ENCODE data around the gene FIBCD1.

FIBCD1 gene

DNA sequence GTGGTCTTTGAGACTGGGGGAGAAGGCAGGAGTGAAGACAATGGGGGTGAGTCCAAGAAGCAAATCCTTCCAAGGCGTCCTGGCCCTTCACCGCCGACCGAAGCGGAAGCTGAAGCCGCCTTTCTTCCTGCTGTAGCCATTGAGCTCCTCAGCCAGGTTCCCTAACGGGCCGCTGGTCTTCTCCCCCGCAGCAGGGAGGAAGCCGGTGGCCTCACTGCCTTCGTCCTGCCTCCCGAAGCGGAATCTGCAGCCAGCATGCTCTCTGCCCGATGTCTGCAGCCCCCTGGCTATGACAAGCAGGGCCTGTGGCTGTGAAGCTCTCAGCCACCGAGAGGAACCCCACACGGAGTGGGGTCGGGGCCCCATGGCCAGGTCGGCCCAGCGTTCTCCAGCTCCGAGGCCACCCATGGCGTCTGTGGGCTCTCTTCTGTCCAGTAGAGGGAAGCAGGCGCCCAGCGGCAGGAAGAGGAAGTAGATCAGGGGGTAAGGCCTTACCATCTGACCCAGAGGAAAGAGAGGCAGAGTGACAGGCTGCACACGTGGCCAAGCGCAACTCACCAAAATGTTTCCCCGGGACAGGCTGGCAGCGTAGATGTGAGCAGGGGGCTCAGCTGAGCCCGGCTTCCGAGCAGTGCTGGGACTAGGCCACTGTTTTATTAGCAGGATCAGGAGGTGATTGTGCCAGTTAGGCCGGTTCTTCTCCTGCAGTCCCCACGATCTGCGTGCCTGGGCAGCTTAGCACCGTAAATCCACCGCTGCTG is 45.5 kb downstream of the FIBCD1 start:
- no peak for DNase-seq

- no peak for DNase-seq
These were observed 46.4 kb downstream of the FIBCD1 start for GRCh38 chr9:130892477-130893304.

DNA sequence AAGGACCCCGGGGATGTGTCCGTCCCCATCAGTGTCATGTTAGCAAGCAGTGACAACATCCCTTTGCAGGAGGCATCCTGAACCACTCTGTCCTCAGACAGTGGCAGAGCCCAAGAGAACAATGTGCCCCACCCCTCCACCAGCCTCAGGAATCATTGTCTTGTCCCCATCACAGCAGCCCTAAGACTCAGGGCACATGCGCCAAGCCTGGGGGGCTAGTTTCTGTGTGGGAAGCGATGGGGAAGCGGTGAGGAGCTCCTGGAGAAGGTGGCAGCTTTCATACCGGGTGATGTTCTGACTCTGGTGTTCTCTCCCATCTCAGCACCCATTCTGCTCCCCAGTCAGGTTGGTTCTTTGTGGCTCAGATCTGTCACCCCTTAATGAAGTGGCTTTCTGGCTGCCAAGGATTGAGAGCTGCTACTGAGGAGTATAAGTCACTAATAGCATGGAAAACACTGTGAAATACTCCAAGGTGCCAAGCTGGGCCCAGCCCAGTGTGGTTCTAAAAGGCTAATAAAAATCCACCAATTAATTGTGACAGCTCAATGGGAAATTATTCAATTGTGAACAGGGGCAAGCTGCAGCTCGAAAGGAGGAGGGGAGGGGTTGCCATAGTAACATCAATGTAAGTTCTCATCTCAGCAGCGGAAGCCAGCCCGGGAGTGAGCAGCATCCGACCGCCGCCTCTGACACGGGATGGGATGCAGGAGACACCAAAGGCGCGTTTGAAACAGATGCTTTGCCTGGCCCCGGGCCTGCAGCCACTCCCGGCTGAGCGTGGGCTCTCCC is 47.2 kb downstream of the FIBCD1 start:
- DNase-seq = no peak

DNA sequence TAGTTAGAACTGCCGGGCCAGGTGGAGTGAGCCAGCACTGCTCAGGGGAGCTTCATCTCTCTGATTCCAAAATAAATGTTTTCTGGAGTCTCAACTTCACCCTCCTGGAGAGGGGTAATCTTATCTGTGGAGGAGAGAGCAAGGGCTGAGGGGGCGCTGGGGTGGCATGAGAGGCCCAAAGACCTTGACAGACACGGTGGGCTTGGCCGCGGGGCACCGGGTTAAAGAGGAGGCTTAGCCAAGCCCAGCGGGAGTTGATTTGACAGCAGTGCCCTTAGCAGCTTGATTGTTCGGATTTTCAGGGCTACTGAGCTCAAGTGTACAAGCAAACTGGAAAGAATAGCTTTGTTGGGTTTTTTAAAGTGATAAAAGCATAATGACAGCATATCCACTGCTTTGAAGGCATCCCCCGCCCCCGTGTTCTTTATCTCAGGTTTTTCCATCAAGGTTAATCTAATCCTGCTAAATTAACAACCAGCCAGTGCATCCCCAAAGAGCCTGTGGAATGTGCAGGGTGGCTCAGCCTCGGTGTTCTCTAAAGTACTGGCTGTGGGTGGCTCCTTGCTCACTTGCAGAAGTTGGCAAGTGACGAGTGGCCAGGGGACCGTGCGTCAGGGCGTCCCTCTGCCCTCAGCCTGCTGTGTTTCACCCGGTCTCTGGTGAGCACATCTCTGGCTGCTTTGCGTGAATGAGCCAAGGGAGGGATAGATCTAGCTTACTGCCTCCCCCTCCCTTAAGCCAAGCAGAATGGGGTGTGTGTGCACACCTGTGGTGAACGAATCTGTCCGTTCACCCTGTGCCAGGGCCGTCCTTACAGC is 48.0 kb downstream of the FIBCD1 start:
- DNase-seq = no peak

DNA sequence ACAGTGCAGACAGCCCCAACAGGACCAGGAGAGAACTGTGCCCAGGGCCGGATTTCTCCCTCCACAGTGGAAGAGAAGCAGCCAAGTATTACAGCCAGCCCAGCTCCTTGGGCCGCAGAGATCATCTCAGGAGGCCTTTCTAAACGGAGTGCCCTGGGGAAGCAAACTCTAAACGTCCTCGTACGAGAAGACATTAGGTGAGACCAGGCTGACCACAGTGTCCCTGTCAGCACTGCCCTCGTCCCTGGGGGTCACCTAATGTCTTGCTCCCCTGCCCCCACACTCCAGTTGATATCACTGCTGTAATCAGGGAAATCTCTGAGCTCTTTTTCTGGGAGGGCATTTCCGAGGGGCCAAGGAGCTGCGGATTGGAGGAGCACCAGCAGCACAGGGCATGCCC is 48.9 kb downstream of the FIBCD1 start:
- DNase-seq = no peak

DNA sequence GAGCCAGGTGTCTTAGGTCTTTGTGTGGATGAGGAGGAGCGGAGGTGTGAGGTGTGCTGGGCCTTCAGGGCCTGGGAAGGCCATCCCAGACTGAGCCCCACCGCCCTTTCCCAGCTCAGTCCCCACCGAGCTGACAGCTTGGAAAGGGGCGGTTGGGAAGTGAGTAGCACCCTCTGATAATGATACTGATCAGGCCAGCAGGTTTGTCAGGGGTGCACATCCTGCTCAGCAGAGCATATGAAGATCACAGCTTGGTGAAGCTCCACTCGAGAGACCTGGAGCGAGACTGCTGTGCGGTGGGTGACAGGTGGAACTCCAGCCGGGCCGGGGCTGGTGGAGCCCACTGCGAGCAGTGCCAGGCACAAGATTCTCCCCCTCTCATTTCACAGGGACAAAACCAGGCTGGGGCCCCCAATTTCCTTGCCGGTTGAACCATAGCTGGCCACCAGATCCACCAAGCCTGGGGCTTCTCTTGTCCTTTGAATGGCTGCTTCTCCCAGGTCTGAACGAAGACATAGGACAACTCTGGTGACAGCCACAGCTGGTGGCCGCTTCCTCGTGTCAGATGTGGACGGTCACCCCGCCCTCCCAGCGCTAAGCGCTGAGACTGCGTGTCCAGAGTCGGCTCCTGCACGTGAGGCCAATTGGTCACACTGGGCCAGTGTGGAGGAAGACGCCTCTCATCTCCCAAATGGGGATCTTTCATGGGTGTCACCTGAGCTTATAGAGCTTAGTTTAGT is 50.7 kb downstream of the FIBCD1 start:
- no peak for DNase-seq

DNA sequence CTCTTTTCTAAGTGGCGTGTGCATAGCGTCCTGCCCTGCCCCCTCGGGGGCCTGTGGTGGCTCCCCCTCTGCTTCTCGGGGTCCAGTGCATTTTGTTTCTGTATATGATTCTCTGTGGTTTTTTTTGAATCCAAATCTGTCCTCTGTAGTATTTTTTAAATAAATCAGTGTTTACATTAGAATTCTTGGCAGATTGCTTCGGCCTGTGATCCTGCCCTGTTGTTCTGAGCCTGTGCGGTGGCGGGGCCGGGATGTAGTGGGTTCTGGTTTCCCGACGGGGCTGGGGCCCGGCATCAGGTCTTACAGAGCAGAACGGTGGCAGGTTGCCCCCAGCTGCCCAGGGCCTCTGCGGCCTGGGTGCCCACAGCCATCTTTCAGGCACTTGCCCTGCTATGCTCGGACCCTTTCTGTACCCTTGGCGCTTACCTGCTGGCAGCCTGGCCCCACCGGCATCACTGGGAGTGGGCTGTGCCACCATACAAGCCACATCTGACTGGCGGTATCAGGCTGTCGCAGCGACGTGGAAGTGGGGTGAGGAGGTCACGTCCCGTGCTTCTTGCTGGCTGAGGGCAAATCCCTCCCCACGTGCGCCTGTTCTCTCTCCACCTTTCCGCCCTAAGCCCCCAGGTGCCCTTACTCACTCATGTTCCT is 51.4 kb downstream of the FIBCD1 start:
- no peak for DNase-seq

GRCh38 chr9:130886981-130887380 is 52.1 kb downstream of the FIBCD1 start:
- no peak for DNase-seq

DNA sequence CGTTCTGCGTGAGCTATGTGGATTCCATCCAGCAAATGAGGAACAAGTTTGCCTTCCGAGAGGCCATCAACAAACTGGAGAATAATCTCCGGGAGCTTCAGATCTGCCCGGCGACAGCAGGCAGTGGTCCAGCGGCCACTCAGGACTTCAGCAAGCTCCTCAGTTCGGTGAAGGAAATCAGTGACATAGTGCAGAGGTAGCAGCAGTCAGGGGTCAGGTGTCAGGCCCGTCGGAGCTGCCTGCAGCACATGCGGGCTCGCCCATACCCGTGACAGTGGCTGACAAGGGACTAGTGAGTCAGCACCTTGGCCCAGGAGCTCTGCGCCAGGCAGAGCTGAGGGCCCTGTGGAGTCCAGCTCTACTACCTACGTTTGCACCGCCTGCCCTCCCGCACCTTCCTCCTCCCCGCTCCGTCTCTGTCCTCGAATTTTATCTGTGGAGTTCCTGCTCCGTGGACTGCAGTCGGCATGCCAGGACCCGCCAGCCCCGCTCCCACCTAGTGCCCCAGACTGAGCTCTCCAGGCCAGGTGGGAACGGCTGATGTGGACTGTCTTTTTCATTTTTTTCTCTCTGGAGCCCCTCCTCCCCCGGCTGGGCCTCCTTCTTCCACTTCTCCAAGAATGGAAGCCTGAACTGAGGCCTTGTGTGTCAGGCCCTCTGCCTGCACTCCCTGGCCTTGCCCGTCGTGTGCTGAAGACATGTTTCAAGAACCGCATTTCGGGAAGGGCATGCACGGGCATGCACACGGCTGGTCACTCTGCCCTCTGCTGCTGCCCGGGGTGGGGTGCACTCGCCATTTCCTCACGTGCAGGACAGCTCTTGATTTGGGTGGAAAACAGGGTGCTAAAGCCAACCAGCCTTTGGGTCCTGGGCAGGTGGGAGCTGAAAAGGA is 53.3 kb downstream of the FIBCD1 start:
- DNase-seq = no peak

DNA sequence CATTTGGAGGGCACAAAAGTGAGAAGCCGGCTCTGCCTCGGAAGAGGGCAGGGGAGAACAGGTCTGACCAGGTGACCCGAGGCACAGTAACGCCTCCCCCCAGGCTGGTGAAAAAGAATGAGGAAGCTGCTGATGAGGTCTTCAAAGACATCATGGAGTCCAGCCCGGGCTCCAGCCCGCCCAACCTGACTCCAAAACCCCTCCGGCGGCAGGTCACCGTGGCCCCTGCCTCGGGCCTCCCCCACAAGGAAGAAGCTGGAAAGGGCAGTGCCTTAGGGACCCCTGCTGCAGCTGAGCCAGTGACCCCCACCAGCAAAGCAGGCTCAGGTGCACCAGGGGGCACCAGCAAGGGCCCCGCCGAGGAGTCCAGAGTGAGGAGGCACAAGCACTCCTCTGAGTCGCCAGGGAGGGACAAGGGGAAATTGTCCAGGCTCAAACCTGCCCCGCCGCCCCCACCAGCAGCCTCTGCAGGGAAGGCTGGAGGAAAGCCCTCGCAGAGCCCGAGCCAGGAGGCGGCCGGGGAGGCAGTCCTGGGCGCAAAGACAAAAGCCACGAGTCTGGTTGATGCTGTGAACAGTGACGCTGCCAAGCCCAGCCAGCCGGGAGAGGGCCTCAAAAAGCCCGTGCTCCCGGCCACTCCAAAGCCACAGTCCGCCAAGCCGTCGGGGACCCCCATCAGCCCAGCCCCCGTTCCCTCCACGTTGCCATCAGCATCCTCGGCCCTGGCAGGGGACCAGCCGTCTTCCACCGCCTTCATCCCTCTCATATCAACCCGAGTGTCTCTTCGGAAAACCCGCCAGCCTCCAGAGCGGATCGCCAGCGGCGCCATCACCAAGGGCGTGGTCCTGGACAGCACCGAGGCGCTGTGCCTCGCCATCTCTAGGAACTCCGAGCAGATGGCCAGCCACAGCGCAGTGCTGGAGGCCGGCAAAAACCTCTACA is 54.2 kb downstream of the FIBCD1 start:
- no peak for DNase-seq

GRCh38 chr9:130884111-130884531 is 54.9 kb downstream of the FIBCD1 start:
- DNase-seq = no peak

DNA sequence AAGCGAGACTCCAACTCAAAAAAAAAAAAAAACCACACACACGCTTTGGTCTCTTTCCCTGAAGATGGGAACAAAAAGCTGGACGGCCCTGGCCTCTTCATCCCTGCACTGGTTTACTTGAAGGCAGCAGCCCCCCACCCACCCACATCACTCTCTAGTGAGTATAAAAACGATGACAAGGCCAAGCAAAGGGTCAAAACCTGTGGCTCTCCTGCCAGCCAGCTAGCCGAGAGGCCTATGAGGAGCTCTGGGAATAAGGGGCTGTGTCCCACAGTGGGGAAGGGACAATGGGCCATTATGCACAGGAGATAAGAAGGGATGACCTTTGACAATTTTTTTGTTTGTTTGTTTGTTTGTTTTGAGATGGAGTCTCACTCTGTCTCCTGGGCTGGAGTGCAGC is 55.6 kb downstream of the FIBCD1 start:
- DNase-seq = no peak

GRCh38 chr9:130882696-130883225 is 56.3 kb downstream of the FIBCD1 start:
- DNase-seq = no peak

- DNase-seq = no peak
These were observed 57.5 kb downstream of the FIBCD1 start for GRCh38 chr9:130881516-130881915.

- DNase-seq = no peak
These were observed 58.3 kb downstream of the FIBCD1 start for GRCh38 chr9:130880599-130881220.

DNA sequence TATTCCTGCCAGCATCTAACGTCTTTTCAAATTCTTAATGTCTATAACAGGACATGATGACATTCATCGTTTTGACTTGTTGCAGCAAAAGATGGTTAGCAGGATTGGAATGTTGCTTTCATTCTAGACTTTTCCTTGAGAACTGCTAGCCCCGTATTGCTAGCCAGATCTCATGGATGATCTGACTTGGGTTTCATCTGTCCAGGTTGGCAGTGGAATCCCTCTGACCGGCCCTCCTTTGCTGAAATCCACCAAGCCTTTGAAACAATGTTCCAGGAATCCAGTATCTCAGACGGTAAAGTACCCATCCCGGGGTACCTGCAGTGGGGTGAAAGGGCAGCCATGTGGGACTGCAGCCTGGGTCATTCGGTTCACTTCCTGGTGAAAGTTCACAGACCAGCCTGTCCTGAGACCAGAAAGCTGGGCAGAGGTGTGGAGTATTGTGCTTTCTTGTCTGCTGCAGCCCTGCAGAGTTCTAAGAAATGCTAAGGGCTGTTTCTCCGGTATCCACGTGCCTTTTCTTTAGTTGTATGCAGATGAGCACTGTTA is 59.1 kb downstream of the FIBCD1 start:
- no peak for DNase-seq

GRCh38 chr9:130878295-130878694 is 60.8 kb downstream of the FIBCD1 start:
- DNase-seq = no peak

- DNase-seq = no peak
These were observed 61.7 kb downstream of the FIBCD1 start for GRCh38 chr9:130877300-130877699.

Data from NCI-H1930 (cell line).